Suprapubic skin (tissue), 4 donors: Measurements from ENCODE around the gene RPL37. TPM values are rescaled to one million over a fixed set of nuclear protein-coding genes. Genes with fewer than 3 reads are reported as not detected.
"Not testable (repeated sequence)": the region's sequence is repeated elsewhere in the genome, so short reads cannot be mapped to it uniquely, and the experiment has no call there.

ENCODE experiments used
- DNase-seq, 2 donors: peaks; one replicate each; pipeline ENCODE4 v3.0.0-alpha.2; 2019; ENCODE audit warnings: low spot score in 2 of 2
- H3K27ac ChIP-seq: fragments of 200-600 bp; sonication (generic); one replicate; pipeline ENCODE4 v1.5.1; 2019
- H3K27me3 ChIP-seq: fragments of 200-600 bp; sonication (generic); one replicate; pipeline ENCODE4 v1.5.1; 2019
- H3K36me3 ChIP-seq: fragments of 200-600 bp; sonication (generic); one replicate; pipeline ENCODE4 v1.5.1; 2019
- H3K4me1 ChIP-seq: fragments of 200-600 bp; sonication (generic); one replicate; pipeline ENCODE4 v1.5.1; 2019
- H3K4me3 ChIP-seq: fragments of 200-600 bp; sonication (generic); one replicate; pipeline ENCODE4 v1.5.1; 2019; ENCODE audit warnings: mild to moderate bottlenecking
- H3K9me3 ChIP-seq: fragments of 200-600 bp; sonication (generic); one replicate; pipeline ENCODE4 v1.5.1; 2019
- EP300 ChIP-seq: sonication (generic); formaldehyde crosslinking; IDR thresholded peaks from one replicate; pipeline ENCODE4 v1.6.1; 2017; ENCODE audit warnings: antibody characterized with exemption
- POLR2A ChIP-seq, 2 donors: fragments of 450-650 bp; IDR thresholded peaks; one replicate each; pipeline ENCODE4 v1.6.1; 2017; ENCODE audit warnings: antibody characterized with exemption in 2 of 2, mild to moderate bottlenecking in 2 of 2, moderate library complexity in 2 of 2
- POLR2AphosphoS5 ChIP-seq, 3 donors: sonication (generic); formaldehyde crosslinking; IDR thresholded peaks; one replicate each; pipeline ENCODE4 v1.6.1; 2017; ENCODE audit warnings: antibody characterized with exemption in 3 of 3
- WGBS: methylation state at CpG from one replicate; pipeline ENCODE4 v1.1.5; 2018; 5-methylcytosine and 5-hydroxymethylcytosine counted together
- total RNA-seq, 4 donors: library from RNA; depleted of rRNA; stranded (reverse); fragments of >200 nt; gene quantifications; one replicate each; pipeline ENCODE4 v1.1.0, GENCODE V29; 2016
- TF ChIP-seq, protein P1 (sequence below), 2 donors: fragments of 200-600 bp in 1 of 2; fragments of 450-650 bp in 1 of 2; sonication (generic) in 1 of 2; IDR thresholded peaks; one replicate each; pipeline ENCODE4 v1.5.1; 2016 to 2019; ENCODE audit warnings: antibody characterized with exemption in 2 of 2, mild to moderate bottlenecking in 1 of 2, moderate library complexity in 1 of 2

The RPL37 gene
- total RNA-seq, 4 donors from 2014 or later, result 242 to 737 (median 403) TPM

DNA sequence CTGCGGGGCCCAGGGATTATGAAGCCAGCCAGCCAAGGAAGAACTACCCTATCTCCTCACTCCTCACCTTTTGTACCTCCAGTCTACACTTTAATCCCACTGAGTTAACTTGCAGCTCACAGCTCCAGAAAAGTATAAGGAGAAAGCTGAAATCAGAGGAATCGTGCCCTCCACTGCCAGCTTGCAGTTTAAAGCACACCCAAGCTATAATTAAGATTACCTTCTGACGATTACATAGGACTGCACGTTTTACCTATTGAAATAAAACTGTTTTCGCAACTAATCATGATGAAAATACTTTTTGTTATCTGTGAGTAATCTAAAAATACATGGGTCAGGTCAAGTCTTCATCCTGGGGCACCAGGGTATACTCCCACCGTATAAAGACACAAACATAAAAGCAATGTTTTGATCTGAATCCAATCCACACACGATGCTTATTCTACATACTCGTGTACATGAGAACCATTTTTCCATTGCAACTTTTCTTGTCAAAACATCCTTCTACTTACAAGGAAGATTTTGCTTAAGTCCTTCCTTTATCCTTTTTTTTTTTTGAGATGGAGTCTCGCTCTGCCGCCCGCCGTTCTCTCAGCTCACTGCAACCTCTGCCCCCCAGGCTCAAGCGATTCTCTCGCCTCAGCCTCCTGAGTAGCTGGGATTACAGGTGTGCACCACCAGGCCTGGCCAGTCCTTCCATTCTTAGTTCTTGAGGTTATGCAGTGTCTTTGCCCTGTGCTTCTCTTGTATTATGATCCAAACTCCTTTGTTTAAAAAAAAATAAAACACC is 7.6 kb downstream of the RPL37 start:
- peaks cover 69% of the 10 kb centered on the region for H3K36me3 ChIP-seq
- H3K27me3 ChIP-seq, result no peaks in the 10 kb centered on the region
- peaks cover 2% of the 10 kb centered on the region for H3K4me1 ChIP-seq
- TF ChIP-seq EP300, result no peak
- TF ChIP-seq, protein P1, sequence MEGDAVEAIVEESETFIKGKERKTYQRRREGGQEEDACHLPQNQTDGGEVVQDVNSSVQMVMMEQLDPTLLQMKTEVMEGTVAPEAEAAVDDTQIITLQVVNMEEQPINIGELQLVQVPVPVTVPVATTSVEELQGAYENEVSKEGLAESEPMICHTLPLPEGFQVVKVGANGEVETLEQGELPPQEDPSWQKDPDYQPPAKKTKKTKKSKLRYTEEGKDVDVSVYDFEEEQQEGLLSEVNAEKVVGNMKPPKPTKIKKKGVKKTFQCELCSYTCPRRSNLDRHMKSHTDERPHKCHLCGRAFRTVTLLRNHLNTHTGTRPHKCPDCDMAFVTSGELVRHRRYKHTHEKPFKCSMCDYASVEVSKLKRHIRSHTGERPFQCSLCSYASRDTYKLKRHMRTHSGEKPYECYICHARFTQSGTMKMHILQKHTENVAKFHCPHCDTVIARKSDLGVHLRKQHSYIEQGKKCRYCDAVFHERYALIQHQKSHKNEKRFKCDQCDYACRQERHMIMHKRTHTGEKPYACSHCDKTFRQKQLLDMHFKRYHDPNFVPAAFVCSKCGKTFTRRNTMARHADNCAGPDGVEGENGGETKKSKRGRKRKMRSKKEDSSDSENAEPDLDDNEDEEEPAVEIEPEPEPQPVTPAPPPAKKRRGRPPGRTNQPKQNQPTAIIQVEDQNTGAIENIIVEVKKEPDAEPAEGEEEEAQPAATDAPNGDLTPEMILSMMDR (IDR thresholded peaks at IDR 0.05), result no peak
- TF ChIP-seq POLR2A (IDR thresholded peaks at IDR 0.05), result no peak
- TF ChIP-seq POLR2AphosphoS5 (IDR thresholded peaks at IDR 0.05), result no peak
- no peak for DNase-seq
- no peak overlapping the region for H3K27ac ChIP-seq
- 86% methylated on average over 14 of the region's 14 CpGs for WGBS
- H3K9me3 ChIP-seq, result no peaks in the 10 kb centered on the region
- H3K4me3 ChIP-seq, result no peak overlapping the region

DNA sequence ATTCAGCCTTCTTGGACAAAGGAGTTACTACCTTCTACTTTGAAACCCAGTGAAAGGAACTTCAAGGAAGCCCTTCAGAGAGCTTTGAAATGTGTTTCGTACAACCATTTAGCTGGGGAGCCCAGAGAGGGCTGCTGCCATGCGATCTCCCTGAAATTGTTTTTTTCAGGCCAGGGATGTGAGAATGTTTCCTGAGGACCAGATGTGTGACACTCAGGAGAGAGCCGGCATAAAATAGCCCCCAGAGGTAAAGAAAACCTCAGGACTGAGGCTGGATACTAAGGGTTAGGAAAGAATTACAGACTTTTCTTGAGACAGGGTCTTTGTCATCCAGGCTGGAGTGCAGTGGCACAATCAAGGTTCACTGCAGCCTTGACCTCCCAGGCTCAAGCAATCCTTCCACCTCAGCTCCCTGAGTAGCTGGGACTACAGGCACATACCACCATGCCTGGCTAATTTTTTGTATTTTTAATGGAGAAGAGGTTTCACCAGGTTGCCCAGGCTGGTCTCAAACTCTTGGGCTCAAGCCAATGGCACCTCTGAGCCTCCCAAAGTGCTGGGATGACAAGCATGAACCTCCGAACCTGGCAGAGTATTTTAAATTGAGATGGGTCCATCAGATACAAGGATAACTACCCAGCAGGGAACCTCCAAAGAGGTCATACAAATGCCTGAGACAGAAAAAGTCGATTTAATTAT is 8.4 kb downstream of the RPL37 start:
- H3K4me3 ChIP-seq, result no peak overlapping the region
- TF ChIP-seq EP300 (no peak), POLR2A (IDR thresholded peaks at IDR 0.05) (no peak), POLR2AphosphoS5 (IDR thresholded peaks at IDR 0.05) (no peak)
- TF ChIP-seq, protein P1 (IDR thresholded peaks at IDR 0.05), result no peak
- H3K9me3 ChIP-seq, result no peaks in the 10 kb centered on the region
- WGBS, result 95% methylated on average over 5 of the region's 5 CpGs
- no peaks in the 10 kb centered on the region for H3K4me1 ChIP-seq
- H3K36me3 ChIP-seq, result peaks cover 61% of the 10 kb centered on the region
- no peak overlapping the region for H3K27ac ChIP-seq
- no peak for DNase-seq
- H3K27me3 ChIP-seq, result no peaks in the 10 kb centered on the region

DNA sequence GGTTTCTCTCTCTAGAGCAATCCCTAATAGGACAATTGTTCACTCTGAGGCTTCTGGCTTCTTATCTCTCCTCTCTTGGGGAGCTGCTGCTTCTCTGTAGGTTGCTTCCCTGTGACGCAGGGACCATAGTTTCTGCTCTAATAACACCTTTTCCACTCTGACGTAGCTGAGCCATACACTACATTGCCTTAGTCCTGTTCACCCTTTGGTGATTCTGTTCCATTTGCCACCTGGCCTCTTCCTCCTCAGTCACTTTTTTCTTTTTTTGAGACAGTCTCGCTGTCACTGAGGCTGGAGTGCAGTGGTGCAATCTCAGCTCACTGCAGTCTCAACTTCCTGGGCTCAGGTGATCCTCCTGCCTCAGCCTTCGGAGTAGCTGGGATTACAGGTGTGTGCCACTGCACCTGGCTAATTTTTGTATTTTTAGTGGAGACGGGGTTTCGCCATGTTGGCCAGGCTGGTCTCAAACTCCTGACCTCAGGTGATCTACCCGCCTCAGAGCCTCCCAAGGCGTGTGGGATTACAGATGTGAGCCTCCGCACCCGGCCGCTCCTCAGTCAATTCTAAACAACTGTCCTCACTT is 9.5 kb downstream of the RPL37 start:
- not testable (repeated sequence) for H3K9me3 ChIP-seq, H3K27me3 ChIP-seq, H3K4me3 ChIP-seq, H3K27ac ChIP-seq, H3K4me1 ChIP-seq, DNase-seq
- H3K36me3 ChIP-seq, result peaks cover 50% of the 10 kb centered on the region
- WGBS, result 92% methylated on average over 11 of the region's 11 CpGs

DNA sequence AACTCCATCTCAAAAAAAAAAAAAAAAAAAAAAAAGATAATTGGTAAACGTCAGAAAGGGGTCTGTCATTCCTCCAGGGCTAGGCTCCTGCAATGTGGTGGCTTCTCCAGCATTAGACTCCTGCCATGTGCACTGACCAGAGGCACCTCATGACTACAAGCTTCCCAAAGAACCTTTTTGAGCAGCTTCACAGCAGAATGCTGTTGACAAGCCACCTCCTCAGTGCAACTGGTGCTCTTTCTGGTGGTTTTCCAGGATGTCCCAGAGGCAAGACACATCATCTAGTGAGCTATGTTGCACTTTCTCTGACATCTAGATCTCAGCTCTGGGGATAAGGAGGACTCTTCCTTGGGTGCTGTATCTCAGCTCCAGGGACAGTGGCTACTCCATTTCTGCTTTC is 11.6 kb downstream of the RPL37 start:
- no peak for DNase-seq
- no peaks in the 10 kb centered on the region for H3K9me3 ChIP-seq
- 39% methylated on average over 1 of the region's 1 CpG for WGBS
- H3K4me1 ChIP-seq, result no peaks in the 10 kb centered on the region
- H3K4me3 ChIP-seq, result no peak overlapping the region
- no peaks in the 10 kb centered on the region for H3K27me3 ChIP-seq
- H3K27ac ChIP-seq, result no peak overlapping the region
- H3K36me3 ChIP-seq, result peaks cover 29% of the 10 kb centered on the region
- TF ChIP-seq POLR2A (IDR thresholded peaks at IDR 0.05), result no peak
- TF ChIP-seq, protein P1 (IDR thresholded peaks at IDR 0.05), result no peak
- no peak for TF ChIP-seq POLR2AphosphoS5 (IDR thresholded peaks at IDR 0.05)
- no peak for TF ChIP-seq EP300

DNA sequence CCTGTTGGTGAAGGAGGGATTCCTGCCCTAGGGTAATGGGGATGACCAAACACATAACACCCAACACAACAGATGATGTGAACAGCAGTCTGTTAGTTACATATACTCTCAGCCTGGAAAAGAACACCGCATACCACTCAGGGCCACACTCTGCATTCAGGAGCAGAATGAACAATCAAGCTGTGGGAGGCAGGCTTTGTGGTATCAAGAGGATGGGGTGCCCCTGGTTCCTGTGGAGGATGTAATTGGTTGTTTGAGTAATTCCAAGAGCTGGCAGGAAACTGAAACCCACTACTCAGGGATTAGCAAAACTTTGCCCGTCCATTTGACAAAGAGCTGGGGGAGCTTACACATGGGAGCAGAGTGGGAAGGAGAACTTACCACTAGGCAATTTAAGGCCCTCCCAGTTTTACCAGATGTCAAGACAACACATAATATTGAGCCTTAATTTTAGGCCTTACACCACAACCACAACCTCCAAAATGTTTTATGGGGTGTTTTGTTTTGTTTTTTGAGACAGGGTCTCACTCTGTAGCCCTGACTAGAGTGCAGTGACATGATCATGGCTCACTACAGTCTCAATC is 21.2 kb downstream of the RPL37 start:
- no peak for TF ChIP-seq POLR2A (IDR thresholded peaks at IDR 0.05)
- TF ChIP-seq EP300, result no peak
- TF ChIP-seq POLR2AphosphoS5 (IDR thresholded peaks at IDR 0.05), result no peak
- TF ChIP-seq, protein P1 (IDR thresholded peaks at IDR 0.05), result no peak
- WGBS, result 85% methylated on average over 2 of the region's 2 CpGs
- no peaks in the 10 kb centered on the region for H3K36me3 ChIP-seq
- no peak for DNase-seq
- no peaks in the 10 kb centered on the region for H3K4me1 ChIP-seq
- no peaks in the 10 kb centered on the region for H3K27me3 ChIP-seq
- no peak overlapping the region for H3K4me3 ChIP-seq
- H3K27ac ChIP-seq, result no peak overlapping the region
- H3K9me3 ChIP-seq, result no peaks in the 10 kb centered on the region
